H1 (cell line): ENCODE results near the gene DCTPP1. TPM values are rescaled to one million over a fixed set of nuclear protein-coding genes. Genes with fewer than 3 reads are reported as not detected.

Source experiments
- CTCF ChIA-PET: fragments of 300-600 bp; sonication (Branson Sonifier 250); formaldehyde crosslinking; loops from one replicate; lab custom pipeline; 2021; ENCODE audit not compliant: partially characterized antibody; lab: Charles Lee
- POLR2A ChIA-PET: fragments of 300-600 bp; sonication (Branson Sonifier 250); formaldehyde crosslinking; loops from one replicate; lab custom pipeline; 2021; ENCODE audit warnings: inconsistent platforms; ENCODE audit not compliant: partially characterized antibody; lab: Charles Lee
- DNase-seq, 2 experiments: peaks; one replicate each; pipeline versions ENCODE4 v3.0.0 to v3.0.0-alpha.2; 2010 to 2022; ENCODE audit warnings: low spot score in 2 of 2, low read depth in 1 of 2, mixed read lengths in 1 of 2
- FAIRE-seq: peaks from 2 replicates; lab custom pipeline; 2011; peaks lifted over from hg19 to GRCh38; lab: Jason Lieb, UNC
- H2AFZ ChIP-seq: 2 replicates; pipeline ENCODE4 v1.8.1; 2012; ENCODE audit warnings: low read length, inconsistent platforms
- H2AK5ac ChIP-seq: 2 replicates; pipeline ENCODE4 v1.6.1; 2013; ENCODE audit warnings: low read depth, low read length
- H2BK120ac ChIP-seq: replicated peaks from 2 replicates; pipeline ENCODE3; 2013; ENCODE audit warnings: low read depth, low read length, inconsistent platforms
- H2BK12ac ChIP-seq: 2 replicates; pipeline ENCODE4 v1.6.1; 2013; ENCODE audit warnings: low read depth, low read length
- H2BK15ac ChIP-seq: 2 replicates; pipeline ENCODE4 v1.6.1; 2013; ENCODE audit warnings: low read length
- H2BK20ac ChIP-seq: 2 replicates; pipeline ENCODE4 v1.6.1; 2013; ENCODE audit warnings: low read length
- H2BK5ac ChIP-seq: 2 replicates; pipeline ENCODE4 v1.6.1; 2013; ENCODE audit warnings: low read depth, low read length
- H3K14ac ChIP-seq: 2 replicates; pipeline ENCODE4 v1.6.1; 2013; ENCODE audit warnings: inconsistent platforms; ENCODE audit not compliant: insufficient read length
- H3K18ac ChIP-seq: 2 replicates; pipeline ENCODE4 v1.6.1; 2013; ENCODE audit warnings: low read length; ENCODE audit errors: extremely low read depth
- H3K23ac ChIP-seq: 2 replicates; pipeline ENCODE4 v1.6.1; 2013; ENCODE audit warnings: inconsistent platforms; ENCODE audit not compliant: insufficient read length
- H3K23me2 ChIP-seq: 2 replicates; pipeline ENCODE4 v1.6.1; 2013; ENCODE audit warnings: low read depth, low read length
- H3K27ac ChIP-seq: 2 replicates; pipeline ENCODE4 v1.6.1; 2011; ENCODE audit warnings: low read depth, low read length, inconsistent platforms
- H3K27me3 ChIP-seq, 4 experiments: replicated peaks in 1 of 4; 1 replicate in 1 of 4; 2 replicates in 3 of 4; pipeline versions ENCODE4 v1.6.1 to v1.8.1; 2011 to 2013; ENCODE audit warnings: low read length in 3 of 4, mild to moderate bottlenecking in 3 of 4, inconsistent platforms in 2 of 4, mixed read lengths in 2 of 4, moderate library complexity in 1 of 4; ENCODE audit not compliant: control insufficient read depth in 3 of 4, insufficient read depth in 3 of 4; ENCODE audit errors: extremely low read depth in 1 of 4
- H3K36me3 ChIP-seq, 4 experiments: 2 replicates each; pipeline versions ENCODE4 v1.6.1 to v1.8.1; 2011 to 2013; ENCODE audit warnings: mild to moderate bottlenecking in 4 of 4, low read length in 3 of 4, moderate library complexity in 2 of 4, control low read depth in 1 of 4, inconsistent platforms in 1 of 4; ENCODE audit not compliant: insufficient read depth in 4 of 4, control insufficient read depth in 2 of 4
- H3K4ac ChIP-seq: replicated peaks from 2 replicates; pipeline ENCODE3; 2013; ENCODE audit warnings: low read length, low read depth, mixed read lengths, inconsistent platforms; ENCODE audit not compliant: insufficient read length
- H3K4me1 ChIP-seq, 4 experiments: replicated peaks in 1 of 4; 1 replicate in 1 of 4; 2 replicates in 3 of 4; pipeline versions ENCODE4 v1.6.1 to v1.8.1; 2011 to 2013; ENCODE audit warnings: low read length in 3 of 4, inconsistent platforms in 2 of 4, mixed read lengths in 1 of 4; ENCODE audit not compliant: insufficient read depth in 4 of 4, control insufficient read depth in 3 of 4
- H3K4me2 ChIP-seq, 2 experiments: 2 replicates each; pipeline versions ENCODE4 v1.6.1 to v1.8.1; 2011 to 2013; ENCODE audit warnings: low read depth in 2 of 2, low read length in 2 of 2, control low read depth in 1 of 2, inconsistent platforms in 1 of 2, mild to moderate bottlenecking in 1 of 2; ENCODE audit not compliant: insufficient read depth in 1 of 2
- H3K4me3 ChIP-seq, 4 experiments: fragments of 200-600, 300-600 bp in 1 of 4; sonication (generic), shearing (Covaris generic), sonication (Bioruptor Twin) in 1 of 4; 2 replicates each; pipeline versions ENCODE4 v1.5.1 to v1.8.1; 2011 to 2016; ENCODE audit warnings: low read length in 4 of 4, low read depth in 3 of 4, control low read depth in 2 of 4, inconsistent platforms in 2 of 4, mild to moderate bottlenecking in 2 of 4, mixed read lengths in 1 of 4, moderate library complexity in 1 of 4; ENCODE audit not compliant: insufficient read depth in 2 of 4; ENCODE audit errors: extremely low read depth in 1 of 4
- H3K56ac ChIP-seq: replicated peaks from 2 replicates; pipeline ENCODE3; 2013; ENCODE audit warnings: low read depth, mild to moderate bottlenecking, mixed read lengths, low read length, inconsistent platforms; ENCODE audit not compliant: insufficient read length
- H3K79me1 ChIP-seq: 2 replicates; pipeline ENCODE4 v1.6.1; 2013; ENCODE audit warnings: low read depth, low read length, control low read depth
- H3K79me2 ChIP-seq, 2 experiments: 2 replicates each; pipeline versions ENCODE4 v1.6.1 to v1.8.1; 2012 to 2013; ENCODE audit warnings: low read length in 2 of 2, mild to moderate bottlenecking in 2 of 2, inconsistent platforms in 1 of 2; ENCODE audit not compliant: insufficient read depth in 2 of 2, control insufficient read depth in 1 of 2
- H3K9ac ChIP-seq, 4 experiments: replicated peaks in 1 of 4; 1 replicate in 1 of 4; 2 replicates in 3 of 4; pipeline versions ENCODE4 v1.6.1 to v1.8.1; 2011 to 2013; ENCODE audit warnings: low read depth in 3 of 4, low read length in 3 of 4, control low read depth in 2 of 4, mild to moderate bottlenecking in 2 of 4, moderate library complexity in 2 of 4, inconsistent platforms in 1 of 4; ENCODE audit errors: extremely low read depth in 1 of 4
- H3K9me3 ChIP-seq, 2 experiments: 2 replicates each; pipeline versions ENCODE4 v1.6.1 to v1.8.1; 2012 to 2013; ENCODE audit warnings: mild to moderate bottlenecking in 2 of 2, moderate library complexity in 2 of 2, control low read depth in 1 of 2, inconsistent platforms in 1 of 2, low read depth in 1 of 2, low read length in 1 of 2, mixed read lengths in 1 of 2; ENCODE audit not compliant: insufficient read depth in 2 of 2
- H4K20me1 ChIP-seq, 2 experiments: replicated peaks in 1 of 2; 2 replicates each; pipeline versions ENCODE3 to v1.8.1; 2011 to 2013; ENCODE audit warnings: inconsistent platforms in 2 of 2, low read length in 2 of 2, mild to moderate bottlenecking in 1 of 2; ENCODE audit not compliant: insufficient read depth in 2 of 2, control insufficient read depth in 1 of 2
- H4K5ac ChIP-seq: 2 replicates; pipeline ENCODE4 v1.6.1; 2013; ENCODE audit warnings: low read length, low read depth, mixed read lengths, inconsistent platforms; ENCODE audit not compliant: insufficient read length
- H4K8ac ChIP-seq: 2 replicates; pipeline ENCODE4 v1.8.0; 2013; ENCODE audit warnings: mild to moderate bottlenecking, moderate library complexity, low read length, inconsistent platforms; ENCODE audit not compliant: insufficient read depth; ENCODE audit errors: extremely low read depth
- H4K91ac ChIP-seq: replicated peaks from 2 replicates; pipeline ENCODE3; 2013; ENCODE audit warnings: low read length, mixed read lengths, inconsistent platforms; ENCODE audit not compliant: insufficient read length
- BRCA1 ChIP-seq: IDR thresholded peaks from 2 replicates; pipeline ENCODE4 v1.6.1; 2012; ENCODE audit warnings: low read depth, low read length, improper control_type of control experiment
- CREB1 ChIP-seq: IDR thresholded peaks from 2 replicates; pipeline ENCODE4 v1.6.1; 2012; ENCODE audit warnings: inconsistent platforms
- EGR1 ChIP-seq: IDR thresholded peaks from 2 replicates; pipeline ENCODE4 v1.6.1; 2011; ENCODE audit warnings: low read depth, low read length, borderline replicate concordance
- HDAC2 ChIP-seq, 2 experiments: fragments of 300-600 bp in 1 of 2; sonication (generic) in 1 of 2; IDR thresholded peaks; 2 replicates each; pipeline ENCODE4 v1.6.1; 2011 to 2012; ENCODE audit warnings: low read depth in 2 of 2, low read length in 2 of 2, mild to moderate bottlenecking in 2 of 2, moderate library complexity in 2 of 2, borderline replicate concordance in 1 of 2, inconsistent platforms in 1 of 2
- KDM5A ChIP-seq: fragments of 200-600 bp; IDR thresholded peaks from 2 replicates; pipeline ENCODE4 v1.7.1; 2012; ENCODE audit warnings: mild to moderate bottlenecking, low read length, inconsistent platforms, mixed read lengths
- NRF1 ChIP-seq: IDR thresholded peaks from 2 replicates; pipeline ENCODE4 v1.6.1; 2011; ENCODE audit warnings: mild to moderate bottlenecking, low read depth, low read length, improper control_type of control experiment
- POLR2A ChIP-seq, 2 experiments: IDR thresholded peaks; 1 replicate in 1 of 2; 2 replicates in 1 of 2; pipeline ENCODE4 v1.6.1; 2011; ENCODE audit warnings: low read depth in 2 of 2, low read length in 2 of 2, mild to moderate bottlenecking in 2 of 2; ENCODE audit errors: control extremely low read depth in 1 of 2
- POLR2AphosphoS5 ChIP-seq: IDR thresholded peaks from 2 replicates; pipeline ENCODE4 v1.6.1; 2011; ENCODE audit warnings: low read depth, low read length
- RAD21 ChIP-seq, 2 experiments: IDR thresholded peaks in 1 of 2; conservative IDR thresholded peaks in 1 of 2; 2 replicates each; pipeline ENCODE4 v1.6.1; 2011; ENCODE audit warnings: low read depth in 2 of 2, low read length in 2 of 2, improper control_type of control experiment in 1 of 2, inconsistent platforms in 1 of 2, mild to moderate bottlenecking in 1 of 2, moderate library complexity in 1 of 2
- RBBP5 ChIP-seq: IDR thresholded peaks from 2 replicates; pipeline ENCODE4 v1.7.1; 2012; ENCODE audit warnings: low read depth, mild to moderate bottlenecking, inconsistent platforms, low read length, moderate library complexity, borderline replicate concordance
- RNF2 ChIP-seq: fragments of 200-900, 300-1000 bp; sonication (generic); IDR thresholded peaks from 2 replicates; pipeline ENCODE4 v1.7.1; 2016; ENCODE audit warnings: borderline replicate concordance, low read depth, mild to moderate bottlenecking, antibody characterized with exemption, low read length; ENCODE audit not compliant: poor library complexity, severe bottlenecking; ENCODE audit errors: missing control alignments
- TAF1 ChIP-seq: IDR thresholded peaks from 2 replicates; pipeline ENCODE4 v1.6.1; 2011; ENCODE audit warnings: mild to moderate bottlenecking, low read depth, low read length
- TAF7 ChIP-seq: optimal IDR thresholded peaks from 2 replicates; pipeline ENCODE3; 2011; ENCODE audit warnings: low read depth, mild to moderate bottlenecking, inconsistent platforms, low read length, moderate library complexity, borderline replicate concordance
- WGBS, 2 experiments: shearing (Covaris generic) in 1 of 2; methylation state at CpG; one replicate each; pipeline versions ENCODE4 v1.1.6 to v1.1.7; 2013 to 2015; ENCODE audit warnings: low lambda C conversion rate in 2 of 2, mixed read lengths in 2 of 2, inconsistent platforms in 1 of 2, low coverage in 1 of 2, missing lambda C conversion rate in 1 of 2; ENCODE audit not compliant: insufficient replicate concordance in 2 of 2, insufficient coverage in 1 of 2, insufficient read length in 1 of 2; ENCODE audit errors: extremely low coverage in 1 of 2, missing lambda C conversion rate in 1 of 2; 5-methylcytosine and 5-hydroxymethylcytosine counted together
- polyA plus RNA-seq, 7 experiments: library from polyadenylated mRNA; depleted of rRNA in 3 of 7; stranded (reverse) in 5 of 7; unstranded in 2 of 7; fragments of >200 nt in 5 of 7; fragments of 200-250 nt in 2 of 7; gene quantifications; 1 replicate in 5 of 7; 2 replicates in 1 of 7; 4 replicates in 1 of 7; pipeline versions ENCODE4 v1.2.1 to v1.2.3, GENCODE V29; 2011 to 2013; ENCODE audit warnings: missing spikeins in 2 of 7, mixed read lengths in 2 of 7
- total RNA-seq: library from RNA; stranded (reverse); fragmentation: NEBNext Ultra II Directional; extraction: Animal tissue kit (Norgen Biotek cat#: 25700); gene quantifications from 2 replicates; pipeline ENCODE4 v1.2.1, GENCODE V29; 2021

DCTPP1 gene
- total and polyA plus RNA-seq, 2 of the 8 experiments (the other 6 are each of a cell fraction or from before 2014, with no cell fraction given) = 94.5 to 103 TPM

DNA sequence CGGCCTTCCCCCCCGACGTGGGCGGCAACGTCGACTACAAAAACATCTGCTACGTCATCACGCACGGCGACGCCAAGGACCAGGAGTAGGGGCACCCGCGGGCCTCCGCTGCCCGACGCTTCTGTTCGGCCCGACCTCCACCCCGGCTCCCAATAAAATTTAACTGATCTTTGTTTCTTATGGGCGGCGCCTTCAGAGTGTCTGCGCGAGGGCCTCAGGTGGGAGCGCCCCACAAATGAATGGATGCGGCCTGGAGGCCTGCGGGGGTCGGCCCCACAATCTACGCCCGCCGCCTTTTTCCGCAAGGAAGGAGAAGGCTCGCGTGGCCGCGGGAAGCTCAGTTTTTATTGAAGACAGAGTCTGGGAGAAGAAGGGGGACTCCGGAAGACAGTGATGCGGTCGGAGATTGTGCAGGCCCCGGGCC is 52.0 kb downstream of the DCTPP1 start:
- DNase-seq = no peak
- Histone ChIP-seq H3K9ac (peak overlapping the region; percentile 57 to 63 (median 60); a peak in 6 of 7 replicates), H2AK5ac (no peak overlapping the region), H3K79me1 (no peaks in the 10 kb centered on the region), H3K14ac (no peak overlapping the region), H2AFZ (no peak overlapping the region), H3K23me2 (peaks cover 10% of the 10 kb centered on the region), H4K20me1 (no peaks in the 10 kb centered on the region), H3K4me3 (peak overlapping the region; percentile 53 to 88 (median 66)), H2BK12ac (no peak overlapping the region), H3K27me3 (no peaks in the 10 kb centered on the region), H3K9me3 (no peaks in the 10 kb centered on the region), H3K4me1 (peaks cover 0 to 9% (median 5%) of the 10 kb centered on the region in 4 experiments; a peak in 5 of 7 replicates), H3K27ac (peak overlapping the region; percentile 92), H3K79me2 (no peaks in the 10 kb centered on the region), H2BK15ac (no peak overlapping the region), H2BK20ac (no peak overlapping the region), H2BK120ac (no peak overlapping the region), H3K36me3 (no peaks in the 10 kb centered on the region), H2BK5ac (no peak overlapping the region; the same call in none of the 2 replicates), H4K91ac (peak overlapping the region; percentile 69), H4K5ac (peak overlapping the region; percentile 77), H4K8ac (peak overlapping the region; percentile 97), H3K18ac (peak overlapping the region; percentile 81; the same call in 1 of the 2 replicates), H3K23ac (no peak overlapping the region), H3K4me2 (peak overlapping the region; percentile 80 to 81), H3K56ac (peak overlapping the region; percentile 80), H3K4ac (peak overlapping the region; percentile 92)
- WGBS, 2 experiments = 1% methylated on average over 35 of the region's 39 CpGs; no CpG with 5 or more reads in 1 of the 2 experiments
- POLR2A ChIA-PET = interaction anchor here (0.9 to 13.6 kb wide), 5 partner anchors 9 to 33 kb away, joined by 3 to 151 read pairs (median 4); partner anchors contain the start of genes CD2BP2, ZNF48 and ZNF771
- CTCF ChIA-PET = interaction anchor here (0.6 to 2.3 kb wide), 3 partner anchors 15 to 29 kb away, joined by 3 to 4 read pairs (median 3); partner anchors contain the start of genes ZNF48 and ZNF771
- FAIRE-seq = no peak
- TF ChIP-seq NRF1 (no peak), EGR1 (peak; percentile 90), BRCA1 (no peak), RBBP5 (peak; percentile 45; the same call in 1 of the 2 replicates), TAF1 (0 out of 2 replicates have a peak, but pooled peaks have one; percentile 56), KDM5A (no peak), POLR2A (IDR thresholded peaks at IDR 0.05; ENCODE audit: control extremely low read depth in 1 of 2, low read depth in 2 of 2, low read length in 2 of 2) (peak; percentile 61 to 63), POLR2AphosphoS5 (peak; percentile 55; the same call in 1 of the 2 replicates), RNF2 (no peak), TAF7 (peak; percentile 38), RAD21 (IDR thresholded peaks at IDR 0.05 in 1 of 2, conservative IDR thresholded peaks at IDR 0.05 in 1 of 2; ENCODE audit: low read depth in 2 of 2, low read length in 2 of 2) (no peak), HDAC2 (IDR thresholded peaks at IDR 0.05; ENCODE audit: borderline replicate concordance in 1 of 2, low read depth in 2 of 2, low read length in 2 of 2) (0 out of 4 replicates have a peak, but pooled peaks of 1 of the 2 experiments have one; percentile 1), CREB1 (peak; percentile 93)
